ENCODE measurements around the gene EHBP1.

GRCh38 chr2:62812921-62813825, 107.7 kb downstream of the EHBP1 start:
- TF ChIP-seq CTCF (conservative IDR thresholded peaks at IDR 0.05 in 1 of 2, IDR thresholded peaks at IDR 0.05 in 1 of 2; ENCODE audit: low read depth in 1 of 2, low read length in 2 of 2): no peak
- no peak for TF ChIP-seq EZH2 (IDR thresholded peaks at IDR 0.05; ENCODE audit: low read length, missing control alignments)

Measured in fibroblast of lung (primary cell).